HL-60 (cell line): ENCODE results near the gene RNASE13.

ENCODE experiments used
- DNase-seq, 2 experiments: peaks; one replicate each; pipeline ENCODE4 v3.0.0-alpha.2; 2010 to 2020; ENCODE audit warnings: low read depth in 1 of 2, low spot score in 1 of 2
- H3K27ac ChIP-seq: fragments of 250-450 bp; sonication (Bioruptor Pico); replicated peaks from 2 replicates; pipeline ENCODE4 v1.5.1; 2020; ENCODE audit warnings: mild to moderate bottlenecking, moderate library complexity
- H3K27me3 ChIP-seq: fragments of 250-450 bp; sonication (Bioruptor Pico); 2 replicates; pipeline ENCODE4 v1.5.1; 2021; ENCODE audit warnings: mild to moderate bottlenecking, moderate library complexity; ENCODE audit not compliant: insufficient read depth, poor library complexity, severe bottlenecking
- H3K4me3 ChIP-seq: replicated peaks from 2 replicates; pipeline ENCODE4 v1.5.1; 2011; ENCODE audit warnings: mild to moderate bottlenecking, control low read depth, low read length; ENCODE audit not compliant: insufficient read depth
- GABPA ChIP-seq: IDR thresholded peaks from 2 replicates; pipeline ENCODE4 v1.6.1; 2012; ENCODE audit warnings: low read depth
- POLR2AphosphoS5 ChIP-seq: IDR thresholded peaks from 2 replicates; pipeline ENCODE4 v1.6.1; 2012; ENCODE audit warnings: low read depth
- SPI1 ChIP-seq: IDR thresholded peaks from 2 replicates; pipeline ENCODE4 v1.6.1; 2012; ENCODE audit warnings: low read depth, mild to moderate bottlenecking, borderline replicate concordance
- TF ChIP-seq, protein P1 (sequence below): IDR thresholded peaks from 2 replicates; pipeline ENCODE4 v1.6.1; 2012; ENCODE audit warnings: low read depth; ENCODE audit not compliant: insufficient replicate concordance
- TF ChIP-seq, protein P2 (sequence below): IDR thresholded peaks from one replicate; pipeline ENCODE4 v1.5.1; 2011; ENCODE audit warnings: low read length, control low read depth, inconsistent platforms; ENCODE audit not compliant: insufficient read depth

The RNASE13 gene

DNA sequence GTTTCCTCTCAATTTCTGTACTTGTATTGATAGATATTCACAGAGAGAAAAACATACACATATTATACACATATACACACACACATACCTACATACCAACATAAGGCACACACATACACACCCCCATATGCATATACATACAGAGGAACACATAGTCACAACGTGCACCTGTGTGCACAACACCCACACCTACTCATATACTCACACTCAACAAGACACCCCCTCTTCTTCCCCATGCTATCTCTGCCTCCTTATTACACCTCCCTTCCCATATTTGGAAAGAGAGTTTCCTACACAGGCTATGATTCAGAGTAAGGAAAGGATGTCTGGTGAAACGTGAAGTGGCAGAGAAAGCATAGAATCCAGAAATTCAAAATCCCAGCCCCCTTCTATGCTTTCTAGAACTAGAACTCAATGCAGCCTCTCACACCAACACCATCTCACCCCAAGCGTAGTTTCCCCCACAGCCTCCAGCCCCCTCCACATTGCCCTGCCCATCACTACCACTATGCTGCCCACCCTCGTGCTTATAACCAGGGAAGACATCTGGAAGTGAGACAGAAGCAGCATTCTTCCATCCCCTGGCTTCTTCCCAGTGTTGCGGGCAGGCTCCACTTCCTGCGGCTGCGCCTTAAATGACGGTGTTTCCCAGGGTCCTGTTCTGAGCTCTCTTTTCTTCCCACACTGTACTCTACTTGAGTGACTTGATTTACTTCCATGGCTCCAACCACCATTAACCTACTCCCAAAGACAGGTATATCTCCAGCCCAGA lies 25.4 kb upstream of the RNASE13 start:
- no peak overlapping the region for H3K27ac ChIP-seq
- no peak overlapping the region for H3K4me3 ChIP-seq
- H3K27me3 ChIP-seq = no peaks in the 10 kb centered on the region
- TF ChIP-seq, protein P1, sequence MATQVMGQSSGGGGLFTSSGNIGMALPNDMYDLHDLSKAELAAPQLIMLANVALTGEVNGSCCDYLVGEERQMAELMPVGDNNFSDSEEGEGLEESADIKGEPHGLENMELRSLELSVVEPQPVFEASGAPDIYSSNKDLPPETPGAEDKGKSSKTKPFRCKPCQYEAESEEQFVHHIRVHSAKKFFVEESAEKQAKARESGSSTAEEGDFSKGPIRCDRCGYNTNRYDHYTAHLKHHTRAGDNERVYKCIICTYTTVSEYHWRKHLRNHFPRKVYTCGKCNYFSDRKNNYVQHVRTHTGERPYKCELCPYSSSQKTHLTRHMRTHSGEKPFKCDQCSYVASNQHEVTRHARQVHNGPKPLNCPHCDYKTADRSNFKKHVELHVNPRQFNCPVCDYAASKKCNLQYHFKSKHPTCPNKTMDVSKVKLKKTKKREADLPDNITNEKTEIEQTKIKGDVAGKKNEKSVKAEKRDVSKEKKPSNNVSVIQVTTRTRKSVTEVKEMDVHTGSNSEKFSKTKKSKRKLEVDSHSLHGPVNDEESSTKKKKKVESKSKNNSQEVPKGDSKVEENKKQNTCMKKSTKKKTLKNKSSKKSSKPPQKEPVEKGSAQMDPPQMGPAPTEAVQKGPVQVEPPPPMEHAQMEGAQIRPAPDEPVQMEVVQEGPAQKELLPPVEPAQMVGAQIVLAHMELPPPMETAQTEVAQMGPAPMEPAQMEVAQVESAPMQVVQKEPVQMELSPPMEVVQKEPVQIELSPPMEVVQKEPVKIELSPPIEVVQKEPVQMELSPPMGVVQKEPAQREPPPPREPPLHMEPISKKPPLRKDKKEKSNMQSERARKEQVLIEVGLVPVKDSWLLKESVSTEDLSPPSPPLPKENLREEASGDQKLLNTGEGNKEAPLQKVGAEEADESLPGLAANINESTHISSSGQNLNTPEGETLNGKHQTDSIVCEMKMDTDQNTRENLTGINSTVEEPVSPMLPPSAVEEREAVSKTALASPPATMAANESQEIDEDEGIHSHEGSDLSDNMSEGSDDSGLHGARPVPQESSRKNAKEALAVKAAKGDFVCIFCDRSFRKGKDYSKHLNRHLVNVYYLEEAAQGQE = no peak
- no peak for TF ChIP-seq GABPA
- no peak for TF ChIP-seq SPI1
- no peak for DNase-seq

DNA sequence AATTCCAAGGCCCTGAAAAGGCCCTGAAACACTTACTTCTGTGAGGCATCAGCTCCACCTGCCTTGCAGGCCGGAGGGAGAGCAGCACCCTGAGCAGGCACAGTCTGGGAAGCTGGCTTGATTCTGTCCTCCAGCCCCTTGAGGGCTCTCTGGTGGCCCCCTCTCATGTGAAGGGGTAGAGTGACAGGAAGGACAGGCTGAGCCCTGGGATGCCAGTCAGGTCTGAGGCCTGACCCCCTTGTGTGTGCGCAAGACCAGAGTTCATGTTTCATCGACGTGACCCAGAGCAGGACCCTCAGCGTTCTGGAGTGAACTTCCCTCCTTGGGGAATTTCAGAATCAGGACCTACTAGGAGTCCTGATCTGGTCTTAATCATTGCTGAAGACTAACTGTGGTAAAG lies 24.3 kb upstream of the RNASE13 start:
- DNase-seq = no peak
- Histone ChIP-seq H3K27ac (no peak overlapping the region), H3K27me3 (no peaks in the 10 kb centered on the region), H3K4me3 (no peak overlapping the region)
- no peak for TF ChIP-seq SPI1
- TF ChIP-seq, protein P1 = no peak
- TF ChIP-seq, protein P2, sequence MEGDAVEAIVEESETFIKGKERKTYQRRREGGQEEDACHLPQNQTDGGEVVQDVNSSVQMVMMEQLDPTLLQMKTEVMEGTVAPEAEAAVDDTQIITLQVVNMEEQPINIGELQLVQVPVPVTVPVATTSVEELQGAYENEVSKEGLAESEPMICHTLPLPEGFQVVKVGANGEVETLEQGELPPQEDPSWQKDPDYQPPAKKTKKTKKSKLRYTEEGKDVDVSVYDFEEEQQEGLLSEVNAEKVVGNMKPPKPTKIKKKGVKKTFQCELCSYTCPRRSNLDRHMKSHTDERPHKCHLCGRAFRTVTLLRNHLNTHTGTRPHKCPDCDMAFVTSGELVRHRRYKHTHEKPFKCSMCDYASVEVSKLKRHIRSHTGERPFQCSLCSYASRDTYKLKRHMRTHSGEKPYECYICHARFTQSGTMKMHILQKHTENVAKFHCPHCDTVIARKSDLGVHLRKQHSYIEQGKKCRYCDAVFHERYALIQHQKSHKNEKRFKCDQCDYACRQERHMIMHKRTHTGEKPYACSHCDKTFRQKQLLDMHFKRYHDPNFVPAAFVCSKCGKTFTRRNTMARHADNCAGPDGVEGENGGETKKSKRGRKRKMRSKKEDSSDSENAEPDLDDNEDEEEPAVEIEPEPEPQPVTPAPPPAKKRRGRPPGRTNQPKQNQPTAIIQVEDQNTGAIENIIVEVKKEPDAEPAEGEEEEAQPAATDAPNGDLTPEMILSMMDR = no peak
- TF ChIP-seq GABPA = no peak
- no peak for TF ChIP-seq POLR2AphosphoS5

DNA sequence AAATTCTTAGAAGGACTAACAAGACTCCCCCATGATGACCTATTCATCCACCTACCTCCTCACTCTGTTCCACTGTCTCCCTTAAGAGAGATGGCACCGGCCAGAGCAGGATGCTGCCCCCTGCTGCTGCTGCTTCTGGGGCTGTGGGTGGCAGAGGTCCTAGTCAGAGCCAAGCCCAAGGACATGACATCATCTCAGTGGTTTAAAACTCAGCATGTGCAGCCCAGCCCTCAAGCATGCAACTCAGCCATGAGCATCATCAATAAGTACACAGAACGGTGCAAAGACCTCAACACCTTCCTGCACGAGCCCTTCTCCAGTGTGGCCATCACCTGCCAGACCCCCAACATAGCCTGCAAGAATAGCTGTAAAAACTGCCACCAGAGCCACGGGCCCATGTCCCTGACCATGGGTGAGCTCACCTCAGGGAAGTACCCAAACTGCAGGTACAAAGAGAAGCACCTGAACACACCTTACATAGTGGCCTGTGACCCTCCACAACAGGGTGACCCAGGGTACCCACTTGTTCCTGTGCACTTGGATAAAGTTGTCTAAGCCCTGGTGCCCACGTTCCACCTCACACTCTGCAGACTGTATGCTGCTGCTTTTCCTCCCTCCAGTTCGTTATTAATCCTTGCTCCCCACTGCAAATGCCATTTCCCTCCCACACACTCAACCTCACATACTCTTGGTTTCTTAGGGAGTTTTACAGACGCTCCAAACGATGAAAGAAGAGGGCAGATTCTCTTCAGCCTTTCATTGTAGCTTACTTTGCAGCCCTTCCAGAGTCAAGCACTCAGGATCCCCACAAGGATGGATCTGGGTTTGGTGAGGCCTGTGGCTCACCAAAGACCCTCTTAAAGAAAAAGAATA lies 23.4 kb upstream of the RNASE13 start, which contains the start of gene RNASE8:
TSS of gene RNASE8 (plus strand) at position 20 of the 873 bp plus-strand sequence. CDS start at position 91, 71 bp downstream.
- H3K4me3 ChIP-seq = no peak within 1 kb of the TSS
- TF ChIP-seq, protein P1 = no peak
- TF ChIP-seq POLR2AphosphoS5 = no peak
- H3K27ac ChIP-seq = no peak within 1 kb of the TSS
- no peaks in the 10 kb centered on the region for H3K27me3 ChIP-seq
- DNase-seq = no peak
